ENCODE measurements around the gene KLK11. TPM values are rescaled to one million over a fixed set of nuclear protein-coding genes. Genes with fewer than 3 reads are reported as not detected.
A peak's percentile ranks its signal among the peaks of the same experiment; 100 is the strongest.

The KLK11 gene
- total RNA-seq, 2 donors from 2014 or later: 12.5 to 24.4 TPM

DNA sequence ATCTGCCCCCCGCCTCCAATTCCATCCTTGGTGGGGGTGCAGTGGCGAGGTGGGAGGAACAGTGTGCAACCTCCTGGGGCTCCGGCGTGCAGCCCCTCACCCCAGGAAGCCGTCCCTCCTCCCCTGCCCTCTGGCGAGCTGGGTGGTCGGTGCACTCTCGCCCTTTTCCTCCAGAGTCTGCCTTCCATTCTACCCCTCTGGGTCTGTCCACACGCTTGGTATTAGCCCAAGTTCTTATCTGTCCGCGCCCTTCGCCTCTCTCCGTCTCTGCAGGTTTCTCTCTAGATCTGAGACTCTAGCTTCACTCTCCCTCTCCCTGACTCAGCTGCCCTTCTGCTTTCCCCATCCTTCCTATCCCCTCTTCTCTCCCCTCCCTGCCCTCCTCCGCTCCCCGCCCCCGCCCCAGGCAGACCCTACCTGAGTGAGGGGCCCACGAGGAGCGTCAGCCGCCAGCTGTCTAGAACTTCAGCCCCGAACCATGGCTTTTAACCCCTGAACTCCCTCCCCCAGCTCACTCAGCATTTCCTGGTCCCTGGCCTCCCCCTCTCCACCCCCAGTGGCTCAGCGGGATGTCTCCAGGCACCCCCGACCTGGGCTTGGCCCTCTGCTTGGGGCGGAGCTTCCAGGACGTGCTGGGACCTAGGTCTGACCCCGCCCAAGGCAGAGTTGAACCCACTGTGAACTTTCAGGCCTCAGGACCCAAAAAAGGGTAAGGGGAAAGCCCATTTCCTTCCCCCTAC lies 39.0 kb upstream of the KLK11 start:
- Histone ChIP-seq H3K27me3 (peaks cover 0 to 6% of the 10 kb centered on the region in 2 donors), H3K4me1 (peaks cover 0 to 14% of the 10 kb centered on the region in 2 donors), H3K27ac (no peak overlapping the region), H3K4me3 (peak overlapping the region in 1 of 2 donors; percentile 46), H3K9me3 (no peaks in the 10 kb centered on the region), H3K36me3 (no peaks in the 10 kb centered on the region)
- DNase-seq (ENCODE audit: low spot score): no peak
- TF ChIP-seq, protein P1, sequence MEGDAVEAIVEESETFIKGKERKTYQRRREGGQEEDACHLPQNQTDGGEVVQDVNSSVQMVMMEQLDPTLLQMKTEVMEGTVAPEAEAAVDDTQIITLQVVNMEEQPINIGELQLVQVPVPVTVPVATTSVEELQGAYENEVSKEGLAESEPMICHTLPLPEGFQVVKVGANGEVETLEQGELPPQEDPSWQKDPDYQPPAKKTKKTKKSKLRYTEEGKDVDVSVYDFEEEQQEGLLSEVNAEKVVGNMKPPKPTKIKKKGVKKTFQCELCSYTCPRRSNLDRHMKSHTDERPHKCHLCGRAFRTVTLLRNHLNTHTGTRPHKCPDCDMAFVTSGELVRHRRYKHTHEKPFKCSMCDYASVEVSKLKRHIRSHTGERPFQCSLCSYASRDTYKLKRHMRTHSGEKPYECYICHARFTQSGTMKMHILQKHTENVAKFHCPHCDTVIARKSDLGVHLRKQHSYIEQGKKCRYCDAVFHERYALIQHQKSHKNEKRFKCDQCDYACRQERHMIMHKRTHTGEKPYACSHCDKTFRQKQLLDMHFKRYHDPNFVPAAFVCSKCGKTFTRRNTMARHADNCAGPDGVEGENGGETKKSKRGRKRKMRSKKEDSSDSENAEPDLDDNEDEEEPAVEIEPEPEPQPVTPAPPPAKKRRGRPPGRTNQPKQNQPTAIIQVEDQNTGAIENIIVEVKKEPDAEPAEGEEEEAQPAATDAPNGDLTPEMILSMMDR (IDR thresholded peaks at IDR 0.05): no peak

DNA sequence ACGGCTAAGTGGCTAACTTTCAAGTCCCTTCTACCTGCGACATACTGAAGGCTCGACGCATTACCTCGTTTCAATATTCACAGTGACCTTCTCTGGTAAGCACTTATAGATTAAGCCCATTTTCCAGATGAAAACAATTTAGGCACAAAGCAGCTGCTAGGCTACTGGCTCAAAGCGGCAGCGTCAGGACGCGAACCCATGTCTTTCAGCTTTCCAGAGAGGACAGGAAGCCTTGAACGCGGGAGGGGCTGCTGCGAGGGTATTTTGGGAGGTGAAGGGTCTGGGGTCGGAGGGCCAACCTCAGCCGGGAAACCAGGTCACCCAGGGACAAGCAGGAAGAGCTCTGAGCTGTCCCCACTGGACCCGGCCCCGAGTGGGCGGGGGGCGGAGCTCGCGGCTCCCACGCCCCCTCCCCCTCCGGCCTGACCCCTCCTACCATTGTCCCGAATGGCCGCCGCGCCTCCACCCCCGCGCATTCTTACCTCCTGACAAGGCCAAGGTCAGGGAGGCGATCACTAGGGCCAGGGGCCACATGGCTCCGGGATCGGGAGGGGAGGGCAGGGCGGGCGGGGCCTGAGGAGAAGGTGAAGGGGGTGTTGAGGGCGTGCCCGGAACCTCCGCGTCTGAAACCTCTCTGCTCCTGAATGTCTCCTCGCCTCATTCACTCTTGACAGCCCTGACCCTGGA lies 38.3 kb upstream of the KLK11 start, which contains the start of gene KLK13:
Gene KLK13 (minus strand): TSS at position 559 of the 687 bp plus-strand sequence. CDS start 25 bp downstream, at position 534.
- no peak for DNase-seq (ENCODE audit: low spot score)
- no peak within 1 kb of the TSS for H3K27ac ChIP-seq
- peaks cover 0 to 6% of the 10 kb centered on the region in 2 donors for H3K27me3 ChIP-seq
- H3K4me1 ChIP-seq: peaks cover 0 to 14% of the 10 kb centered on the region in 2 donors
- H3K36me3 ChIP-seq: no peaks in the 10 kb centered on the region
- peak within 1 kb of the TSS in 1 of 2 donors; percentile 46 for H3K4me3 ChIP-seq
- TF ChIP-seq, protein P1 (IDR thresholded peaks at IDR 0.05): no peak
- no peaks in the 10 kb centered on the region for H3K9me3 ChIP-seq

DNA sequence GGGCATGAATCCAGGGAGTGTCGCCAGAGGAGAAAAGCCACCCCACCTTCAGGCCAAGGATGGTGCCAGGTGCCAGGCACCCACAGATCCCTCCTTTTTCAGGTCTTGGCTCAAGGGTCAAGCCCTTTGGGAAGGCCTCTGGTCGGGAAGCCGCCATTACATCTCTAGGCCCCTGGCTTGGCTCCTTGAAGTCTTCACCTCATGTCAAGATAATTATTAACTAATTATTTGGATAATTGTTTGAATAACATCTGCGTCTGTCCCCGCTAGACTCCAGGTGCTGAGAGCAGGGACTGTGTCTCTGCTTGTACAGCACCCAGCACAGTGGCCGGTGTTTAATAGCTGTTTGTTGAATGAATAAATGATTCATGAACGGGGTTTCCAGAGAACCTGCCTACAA lies 37.2 kb upstream of the KLK11 start:
- no peak overlapping the region for H3K27ac ChIP-seq
- peaks cover 0 to 14% of the 10 kb centered on the region in 2 donors for H3K4me1 ChIP-seq
- peaks cover 0 to 6% of the 10 kb centered on the region in 2 donors for H3K27me3 ChIP-seq
- DNase-seq (ENCODE audit: low spot score): no peak
- no peak overlapping the region for H3K4me3 ChIP-seq
- no peaks in the 10 kb centered on the region for H3K9me3 ChIP-seq
- TF ChIP-seq, protein P1 (IDR thresholded peaks at IDR 0.05): no peak
- H3K36me3 ChIP-seq: no peaks in the 10 kb centered on the region

DNA sequence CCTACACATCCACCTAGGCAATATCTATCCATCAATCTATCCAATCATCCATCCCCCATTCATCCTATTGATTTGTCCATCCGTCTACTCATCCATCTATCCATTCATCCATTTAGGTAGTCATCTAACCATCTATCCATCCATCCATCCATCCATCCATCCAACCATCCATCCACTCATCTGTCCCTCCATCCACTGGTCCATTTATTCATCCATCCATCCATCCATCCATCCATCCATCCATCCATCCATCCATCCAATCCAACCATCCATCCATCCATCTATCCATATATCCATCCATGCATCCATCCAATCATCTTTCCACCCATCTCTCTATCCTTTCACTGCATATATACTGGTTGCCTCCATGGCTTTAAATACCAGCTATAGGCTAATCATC lies 34.6 kb upstream of the KLK11 start:
- H3K4me1 ChIP-seq: peaks cover 0 to 14% of the 10 kb centered on the region in 2 donors
- DNase-seq (ENCODE audit: low spot score): no peak
- no peak overlapping the region for H3K4me3 ChIP-seq
- peaks cover 0 to 6% of the 10 kb centered on the region in 2 donors for H3K27me3 ChIP-seq
- TF ChIP-seq, protein P1 (IDR thresholded peaks at IDR 0.05): no peak
- no peaks in the 10 kb centered on the region for H3K9me3 ChIP-seq
- H3K36me3 ChIP-seq: no peaks in the 10 kb centered on the region
- no peak overlapping the region for H3K27ac ChIP-seq

DNA sequence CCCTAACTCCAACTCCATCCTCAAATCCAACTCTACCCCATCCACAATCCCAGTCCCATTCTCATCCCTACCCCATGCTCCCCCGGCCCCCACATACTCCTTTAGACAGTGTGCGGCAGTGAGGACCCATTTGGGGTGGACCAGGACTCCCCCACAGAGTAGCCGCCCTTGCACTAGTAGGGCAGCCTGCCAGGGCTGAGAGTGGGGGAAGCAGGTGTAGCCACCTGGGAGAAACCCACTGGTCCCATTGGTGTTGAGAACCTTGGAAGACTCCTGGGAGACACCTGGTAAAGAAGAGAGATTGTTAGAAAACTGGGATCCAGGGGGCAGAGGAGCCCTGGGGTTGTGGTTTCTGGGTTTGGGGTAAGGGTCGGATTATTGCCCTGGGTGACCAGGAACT lies 33.9 kb upstream of the KLK11 start:
- H3K36me3 ChIP-seq: no peaks in the 10 kb centered on the region
- H3K4me3 ChIP-seq: no peak overlapping the region
- H3K9me3 ChIP-seq: no peaks in the 10 kb centered on the region
- no peak for DNase-seq (ENCODE audit: low spot score)
- no peak overlapping the region for H3K27ac ChIP-seq
- H3K27me3 ChIP-seq: peaks cover 0 to 6% of the 10 kb centered on the region in 2 donors
- TF ChIP-seq, protein P1 (IDR thresholded peaks at IDR 0.05): no peak
- H3K4me1 ChIP-seq: peaks cover 0 to 10% of the 10 kb centered on the region in 2 donors

All from right atrium auricular region (tissue), 2 donors.